BLaER1 treated with 17β-estradiol and CSF1 and Interleukin-3, amounts not matched to agents 10 nM and 100 nM (cell line): Measurements from ENCODE around the gene WFDC6.

Source experiments
- H3K27ac ChIP-seq, 11 experiments: shearing (Covaris generic); formaldehyde crosslinking; 2 replicates each; pipeline ENCODE4 v1.8.1; 2022
- H3K27me3 ChIP-seq, 11 experiments: shearing (Covaris generic); formaldehyde crosslinking; 2 replicates each; pipeline ENCODE4 v1.8.1; 2022
- H3K36me3 ChIP-seq, 11 experiments: shearing (Covaris generic); formaldehyde crosslinking; 2 replicates each; pipeline ENCODE4 v1.8.1; 2022
- H3K4me1 ChIP-seq, 10 experiments: shearing (Covaris generic); formaldehyde crosslinking; 2 replicates each; pipeline ENCODE4 v1.8.1; 2022
- H3K4me2 ChIP-seq, 11 experiments: shearing (Covaris generic); formaldehyde crosslinking; 2 replicates each; pipeline ENCODE4 v1.8.1; 2022
- H3K4me3 ChIP-seq, 10 experiments: shearing (Covaris generic); formaldehyde crosslinking; 2 replicates each; pipeline ENCODE4 v1.8.1; 2022
- H3K9ac ChIP-seq, 11 experiments: shearing (Covaris generic); formaldehyde crosslinking; 2 replicates each; pipeline ENCODE4 v1.8.1; 2022
- H3K9me3 ChIP-seq, 11 experiments: shearing (Covaris generic); formaldehyde crosslinking; replicated peaks in 1 of 11; 2 replicates each; pipeline ENCODE4 v1.8.1; 2022
- H4K20me1 ChIP-seq, 11 experiments: shearing (Covaris generic); formaldehyde crosslinking; 2 replicates each; pipeline ENCODE4 v1.8.1; 2022
- Cebpa-rat ChIP-seq, 11 experiments: shearing (Covaris generic); IDR thresholded peaks; 2 replicates each; pipeline ENCODE4 v1.8.1; 2022

The WFDC6 gene

DNA sequence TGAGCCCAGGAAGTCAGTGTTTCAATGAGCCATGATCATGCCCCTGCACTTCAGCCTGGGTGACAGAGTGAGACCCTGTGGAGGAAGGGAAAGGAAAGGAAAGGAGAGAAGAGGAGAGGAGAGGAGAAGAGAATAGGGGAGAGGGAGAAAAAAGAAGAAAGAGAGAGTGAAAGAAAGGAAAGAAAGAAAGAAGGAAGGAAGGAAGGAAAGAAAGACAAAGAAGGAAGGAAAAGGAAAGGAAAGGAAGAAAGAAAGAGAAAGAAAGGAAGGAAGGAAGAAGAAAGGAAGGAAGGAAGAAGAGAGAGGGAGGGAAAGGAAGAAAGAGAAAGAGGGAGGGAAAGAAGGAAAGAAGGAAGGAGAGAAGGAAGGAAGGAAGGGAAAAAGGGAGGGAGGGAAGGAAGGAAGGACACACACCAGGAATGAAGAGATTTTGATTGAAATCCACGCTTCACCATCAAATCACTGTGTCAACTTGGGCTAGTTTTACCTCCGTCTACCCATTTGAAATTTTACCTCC is 25.5 kb upstream of the WFDC6 start:
- Histone ChIP-seq H4K20me1 (no peaks in the 10 kb centered on the region), H3K9ac (no peak overlapping the region), H3K9me3 (peaks cover 0 to 3% (median 0%) of the 10 kb centered on the region in 11 experiments; a peak in 1 of 22 replicates), H3K27ac (no peak overlapping the region), H3K4me2 (no peak overlapping the region), H3K36me3 (no peaks in the 10 kb centered on the region), H3K4me3 (no peak overlapping the region), H3K4me1 (peaks cover 0 to 10% (median 6%) of the 10 kb centered on the region in 10 experiments; a peak in 11 of 20 replicates), H3K27me3 (no peaks in the 10 kb centered on the region)
- no peak for TF ChIP-seq Cebpa-rat (IDR thresholded peaks at IDR 0.05)

DNA sequence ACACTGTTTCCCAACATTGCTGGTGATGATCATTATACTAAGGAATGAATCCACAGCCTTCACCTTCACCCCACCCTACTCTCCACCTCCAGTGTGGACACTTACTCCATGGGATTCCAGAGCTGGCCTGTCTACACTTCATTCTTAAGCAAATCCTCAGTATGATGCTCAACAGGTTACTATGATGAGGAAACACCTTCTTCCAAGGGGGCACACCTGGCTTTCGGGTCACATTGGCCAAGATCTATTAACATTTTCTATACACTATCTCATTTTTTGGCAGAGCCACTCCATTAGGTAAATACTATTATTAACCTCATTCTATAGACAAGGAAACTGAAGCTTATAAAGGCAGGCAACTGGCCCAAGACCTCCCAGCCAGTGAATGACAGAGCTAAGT is 15.9 kb upstream of the WFDC6 start:
- Histone ChIP-seq H3K9me3 (peaks cover 0 to 5% (median 0%) of the 10 kb centered on the region in 11 experiments; a peak in 1 of 22 replicates), H3K9ac (no peak overlapping the region), H3K27ac (no peak overlapping the region), H3K4me3 (no peak overlapping the region), H3K27me3 (no peaks in the 10 kb centered on the region), H3K4me2 (no peak overlapping the region), H3K36me3 (no peaks in the 10 kb centered on the region), H4K20me1 (no peaks in the 10 kb centered on the region), H3K4me1 (no peaks in the 10 kb centered on the region)
- TF ChIP-seq Cebpa-rat (IDR thresholded peaks at IDR 0.05) = no peak

DNA sequence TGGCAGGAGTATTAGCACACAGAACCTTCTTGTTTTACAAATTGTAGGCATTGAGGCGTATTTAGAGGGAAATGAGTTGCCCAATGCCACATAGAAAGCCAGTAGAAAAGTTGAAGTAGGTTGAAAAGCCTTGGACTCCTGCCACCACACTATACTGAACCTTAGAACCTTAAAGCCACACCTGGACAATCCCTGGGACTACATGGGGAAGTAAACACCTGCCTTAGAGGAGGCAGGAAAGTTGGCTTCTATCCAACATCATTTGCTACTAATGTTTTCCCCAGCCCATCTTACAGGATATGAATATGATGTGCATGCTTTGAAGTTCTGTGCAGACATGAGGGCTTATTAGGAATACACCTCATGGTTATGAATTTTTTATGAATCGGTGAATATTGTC is 13.2 kb upstream of the WFDC6 start:
- H3K27me3 ChIP-seq = no peaks in the 10 kb centered on the region
- no peak overlapping the region for H3K4me2 ChIP-seq
- no peaks in the 10 kb centered on the region for H3K4me1 ChIP-seq
- no peaks in the 10 kb centered on the region for H3K36me3 ChIP-seq
- no peak overlapping the region for H3K27ac ChIP-seq
- H4K20me1 ChIP-seq = no peaks in the 10 kb centered on the region
- no peak for TF ChIP-seq Cebpa-rat (IDR thresholded peaks at IDR 0.05)
- H3K4me3 ChIP-seq = no peak overlapping the region
- H3K9me3 ChIP-seq = peaks cover 0 to 5% (median 0%) of the 10 kb centered on the region in 11 experiments; a peak in 1 of 22 replicates
- no peak overlapping the region for H3K9ac ChIP-seq

DNA sequence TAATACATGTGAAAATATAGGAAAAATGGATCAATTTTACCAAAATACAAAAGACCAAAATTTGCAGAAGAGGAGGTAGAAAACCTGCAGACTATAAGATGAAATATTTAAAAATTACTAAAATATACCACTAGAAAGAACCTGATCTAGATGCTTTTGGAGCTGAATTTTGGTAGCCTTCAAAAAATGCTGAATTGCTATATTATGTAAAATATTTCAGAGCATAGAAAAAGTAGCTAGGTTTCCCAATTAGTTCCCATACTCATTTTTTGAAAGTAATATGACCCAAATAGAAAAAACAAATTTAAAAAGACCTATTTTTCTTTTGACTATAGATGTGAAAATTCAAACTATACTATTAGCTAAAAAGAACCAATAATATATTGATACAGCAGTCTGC is 11.5 kb upstream of the WFDC6 start:
- no peak overlapping the region for H3K4me3 ChIP-seq
- H3K27ac ChIP-seq = no peak overlapping the region
- no peak for TF ChIP-seq Cebpa-rat (IDR thresholded peaks at IDR 0.05)
- peaks cover 0 to 5% (median 0%) of the 10 kb centered on the region in 11 experiments; a peak in 1 of 22 replicates for H3K9me3 ChIP-seq
- no peak overlapping the region for H3K4me2 ChIP-seq
- H3K27me3 ChIP-seq = no peaks in the 10 kb centered on the region
- H3K9ac ChIP-seq = no peak overlapping the region
- no peaks in the 10 kb centered on the region for H4K20me1 ChIP-seq
- H3K4me1 ChIP-seq = no peaks in the 10 kb centered on the region
- H3K36me3 ChIP-seq = no peaks in the 10 kb centered on the region

DNA sequence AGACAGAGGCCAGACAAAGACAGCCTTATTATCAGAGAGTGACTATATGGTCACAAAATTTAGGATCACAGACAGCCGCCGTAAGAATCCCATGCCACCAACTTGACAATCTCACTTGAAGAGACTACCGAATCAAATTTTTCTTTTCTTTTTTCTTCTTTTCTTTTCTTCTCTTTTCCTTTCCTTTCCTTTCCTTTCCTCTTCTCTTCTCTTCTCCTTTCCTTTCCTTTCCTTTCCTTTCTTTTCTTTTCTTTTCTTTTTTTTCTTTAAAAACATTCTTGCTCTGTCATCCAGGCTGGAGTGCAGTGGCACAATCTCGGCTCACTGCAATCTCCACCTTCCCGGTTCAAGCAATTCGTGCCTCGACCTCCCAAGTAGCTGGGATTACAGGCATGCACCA is 9.1 kb upstream of the WFDC6 start:
- Histone ChIP-seq H3K27me3 (no peaks in the 10 kb centered on the region), H3K9ac (no peak overlapping the region), H4K20me1 (no peaks in the 10 kb centered on the region), H3K4me1 (no peaks in the 10 kb centered on the region), H3K4me2 (no peak overlapping the region), H3K36me3 (no peaks in the 10 kb centered on the region), H3K9me3 (peaks cover 0 to 5% (median 0%) of the 10 kb centered on the region in 11 experiments; a peak in 1 of 22 replicates), H3K4me3 (no peak overlapping the region), H3K27ac (no peak overlapping the region)
- TF ChIP-seq Cebpa-rat (IDR thresholded peaks at IDR 0.05) = no peak

DNA sequence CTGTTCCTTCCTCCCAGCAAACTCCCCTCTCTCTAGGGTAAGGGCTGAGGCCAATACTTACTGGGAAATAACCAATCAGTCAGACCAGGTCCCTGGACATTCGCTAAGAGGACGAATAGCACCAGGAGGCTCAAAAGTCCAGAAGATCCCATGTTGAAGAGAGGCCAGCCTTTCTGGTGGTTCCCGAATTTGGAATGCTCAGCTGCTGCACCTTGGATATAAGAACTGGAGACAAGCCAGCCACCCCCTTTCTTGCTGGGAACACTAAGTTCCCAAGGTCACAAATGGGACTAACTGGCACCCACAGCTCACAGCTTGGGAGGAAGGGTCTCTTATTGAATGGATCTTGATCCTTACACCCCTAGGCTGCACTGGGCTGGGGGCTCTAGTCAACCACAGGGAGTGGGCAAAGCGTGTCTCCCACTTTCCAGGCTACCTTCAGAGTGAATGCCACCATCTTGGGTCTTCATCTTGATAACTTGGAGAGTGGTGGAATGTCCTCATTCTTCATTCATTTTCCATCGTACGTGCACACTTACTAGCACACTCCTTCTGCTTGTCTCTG is 8.0 kb upstream of the WFDC6 start, which contains the start of gene EPPIN:
EPPIN (minus strand) TSS at position 196 of the 565 bp plus-strand sequence; CDS start at position 152, 44 bp downstream.
- Histone ChIP-seq H3K9me3 (peaks cover 0 to 5% (median 0%) of the 10 kb centered on the region in 11 experiments; a peak in 1 of 22 replicates), H3K27ac (no peak within 1 kb of the TSS), H3K4me1 (no peaks in the 10 kb centered on the region), H3K9ac (no peak within 1 kb of the TSS), H4K20me1 (no peaks in the 10 kb centered on the region), H3K36me3 (no peaks in the 10 kb centered on the region), H3K4me3 (no peak within 1 kb of the TSS), H3K4me2 (no peak within 1 kb of the TSS), H3K27me3 (no peaks in the 10 kb centered on the region)
- TF ChIP-seq Cebpa-rat (IDR thresholded peaks at IDR 0.05) = no peak

DNA sequence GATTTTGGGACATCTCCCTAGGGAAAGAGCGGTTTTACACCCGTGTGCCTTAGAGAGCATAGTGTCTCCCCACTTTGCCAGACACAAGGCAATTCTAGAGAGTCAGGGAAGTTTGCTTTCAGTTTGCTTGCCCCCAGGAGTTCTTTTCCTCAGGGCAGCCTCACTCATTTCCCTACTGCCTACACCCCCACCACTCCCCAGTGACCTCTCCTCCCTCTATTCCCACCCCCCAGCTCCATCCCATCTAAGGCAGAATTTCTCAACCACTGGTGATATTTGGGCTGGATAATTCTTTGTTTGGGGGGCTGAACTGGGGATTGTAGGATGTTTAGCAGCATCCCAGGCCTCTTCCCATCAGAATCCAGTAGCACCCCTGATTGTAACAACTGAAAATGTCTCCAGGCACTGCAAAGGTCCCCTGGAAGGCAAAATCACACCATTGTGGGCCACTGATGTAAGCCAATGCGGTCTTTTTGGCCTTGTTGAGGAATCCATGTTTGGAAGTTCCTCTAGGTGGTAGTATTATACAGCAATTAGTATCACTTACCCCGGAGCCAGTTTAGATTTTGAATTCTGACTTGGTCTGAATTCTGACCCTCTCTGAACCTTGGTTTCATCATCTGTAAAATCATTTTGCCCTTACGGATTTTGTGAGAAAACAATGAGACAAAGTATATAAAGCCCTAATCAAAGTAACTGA is 6.6 kb upstream of the WFDC6 start:
- Histone ChIP-seq H3K9me3 (no peaks in the 10 kb centered on the region; a peak in 1 of 22 replicates), H3K4me1 (no peaks in the 10 kb centered on the region), H3K27ac (no peak overlapping the region), H3K4me2 (no peak overlapping the region), H3K9ac (no peak overlapping the region), H3K36me3 (no peaks in the 10 kb centered on the region), H3K4me3 (no peak overlapping the region), H3K27me3 (no peaks in the 10 kb centered on the region), H4K20me1 (no peaks in the 10 kb centered on the region)
- no peak for TF ChIP-seq Cebpa-rat (IDR thresholded peaks at IDR 0.05)

DNA sequence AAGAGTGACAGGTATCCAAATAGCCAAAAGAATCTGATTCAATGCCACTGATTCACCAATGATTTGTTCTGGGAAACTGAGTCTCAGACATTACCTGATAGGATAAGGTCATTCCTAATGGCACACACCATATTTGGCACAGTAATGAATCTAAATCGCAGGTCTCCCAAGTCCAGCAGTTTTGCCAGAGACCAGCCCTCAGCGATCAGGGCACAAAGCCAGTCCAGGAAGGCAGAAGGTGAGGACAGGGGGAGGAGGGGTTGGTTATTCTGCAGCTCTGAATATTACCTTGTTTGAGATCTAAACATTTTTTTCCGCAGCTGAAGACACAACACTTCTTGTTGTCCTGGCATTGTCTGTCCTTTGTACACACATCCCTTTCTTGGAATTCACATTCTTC is 6.1 kb upstream of the WFDC6 start:
- no peak for TF ChIP-seq Cebpa-rat (IDR thresholded peaks at IDR 0.05)
- no peaks in the 10 kb centered on the region for H3K27me3 ChIP-seq

DNA sequence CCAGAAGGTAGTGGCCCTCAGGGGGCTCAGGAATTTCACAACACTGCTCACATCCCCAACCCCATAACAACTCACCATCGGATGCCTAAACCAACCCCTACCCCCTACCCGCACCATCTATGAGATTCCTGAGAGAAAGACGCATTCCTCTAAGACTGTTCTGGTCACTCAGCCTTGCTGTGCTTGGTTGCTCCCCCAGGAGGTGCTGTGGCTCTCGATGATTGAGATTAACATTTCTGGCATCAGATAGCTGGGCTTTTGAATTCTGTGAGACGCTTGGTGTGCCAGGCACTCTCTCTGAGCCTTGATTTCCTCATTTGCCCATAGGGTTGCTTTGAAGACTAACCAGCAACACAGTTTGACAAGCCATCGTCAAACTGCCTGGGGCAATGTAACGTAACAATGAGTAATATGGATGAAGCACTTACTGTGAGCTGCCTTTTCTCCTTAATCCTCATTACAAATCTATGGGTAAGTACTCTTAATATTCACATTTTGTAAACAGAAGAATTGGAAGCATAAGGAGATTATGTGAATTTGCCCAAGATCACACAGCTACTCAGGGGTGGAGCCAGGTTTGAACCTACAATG is 978 bp downstream of the WFDC6 start:
- Histone ChIP-seq H4K20me1 (no peaks in the 10 kb centered on the region), H3K4me3 (no peak overlapping the region), H3K36me3 (no peaks in the 10 kb centered on the region), H3K9me3 (no peaks in the 10 kb centered on the region), H3K27ac (no peak overlapping the region), H3K4me1 (no peaks in the 10 kb centered on the region), H3K9ac (no peak overlapping the region), H3K4me2 (no peak overlapping the region), H3K27me3 (no peaks in the 10 kb centered on the region)
- TF ChIP-seq Cebpa-rat (IDR thresholded peaks at IDR 0.05) = no peak

More for the DNA sequence above, 6.1 kb upstream of the WFDC6 start:
- no peak overlapping the region for H3K4me2 ChIP-seq
- no peak overlapping the region for H3K4me3 ChIP-seq
- no peak overlapping the region for H3K27ac ChIP-seq
- no peak overlapping the region for H3K9ac ChIP-seq
- H3K4me1 ChIP-seq = no peaks in the 10 kb centered on the region
- H3K36me3 ChIP-seq = no peaks in the 10 kb centered on the region
- H3K9me3 ChIP-seq = no peaks in the 10 kb centered on the region
- no peaks in the 10 kb centered on the region for H4K20me1 ChIP-seq
